ENCODE results near the gene DDX18. TPM values are rescaled to one million over a fixed set of nuclear protein-coding genes. Genes with fewer than 3 reads are reported as not detected.
A peak's percentile ranks its signal among the peaks of the same experiment; 100 is the strongest.

The DDX18 gene
- total RNA-seq = 10 to 100 TPM; 46.1 to 63.7 (median 50.8) TPM

GRCh38 chr2:117814417-117815264 lies at the start of gene DDX18:
TSS of gene DDX18 (plus strand) at chr2:117814691. CDS start at chr2:117814778, 87 bp downstream.
- peak; percentile 94 to 95 for DNase-seq (ENCODE audit: low spot score in 2 of 2)
- Histone ChIP-seq H3K27me3 (no peaks in the 10 kb centered on the region), H3K27ac (peak within 1 kb of the TSS; percentile 89 to 90), H3K4me3 (peak within 1 kb of the TSS; percentile 72 to 96 (median 87)), H3K36me3 (no peaks in the 10 kb centered on the region), H3K9me3 (no peaks in the 10 kb centered on the region), H3K4me1 (peaks cover 0 to 13% of the 10 kb centered on the region in 2 donors)
- TF ChIP-seq POLR2A (IDR thresholded peaks at IDR 0.05) (no peak), POLR2AphosphoS5 (IDR thresholded peaks at IDR 0.05) (peak; percentile 78 to 88 (median 81)), CTCF (IDR thresholded peaks at IDR 0.05) (peak; percentile 91 to 99 (median 98))
- intact Hi-C loops (cut with DNase I; ENCODE audit: low total_unique reads) = loop anchor here (10.0 kb wide), 1 partner anchor 290 kb away; no protein-coding TSS in a partner anchor

- intact Hi-C loops (cut with DNase I; ENCODE audit: low total_unique reads) = no loop called here
- TF ChIP-seq CTCF (IDR thresholded peaks at IDR 0.05) (no peak), POLR2AphosphoS5 (IDR thresholded peaks at IDR 0.05) (no peak), POLR2A (IDR thresholded peaks at IDR 0.05) (no peak)
- H3K36me3 ChIP-seq = no peaks in the 10 kb centered on the region
- no peaks in the 10 kb centered on the region for H3K27me3 ChIP-seq
- H3K4me1 ChIP-seq = no peaks in the 10 kb centered on the region
- DNase-seq (ENCODE audit: low spot score in 2 of 2) = no peak
- H3K9me3 ChIP-seq = no peaks in the 10 kb centered on the region
- H3K4me3 ChIP-seq = no peak overlapping the region
- H3K27ac ChIP-seq = no peak overlapping the region
Observed at GRCh38 chr2:117770730-117771129, 43.8 kb upstream of the DDX18 start.

GRCh38 chr2:117771969-117772630 lies 42.4 kb upstream of the DDX18 start:
- DNase-seq (ENCODE audit: low spot score in 2 of 2) = no peak
- Histone ChIP-seq H3K27me3 (no peaks in the 10 kb centered on the region), H3K9me3 (no peaks in the 10 kb centered on the region), H3K4me3 (no peak overlapping the region), H3K36me3 (no peaks in the 10 kb centered on the region), H3K4me1 (no peaks in the 10 kb centered on the region), H3K27ac (no peak overlapping the region)
- intact Hi-C loops (cut with DNase I; ENCODE audit: low total_unique reads) = no loop called here
- TF ChIP-seq POLR2AphosphoS5 (IDR thresholded peaks at IDR 0.05) (no peak), POLR2A (IDR thresholded peaks at IDR 0.05) (no peak), CTCF (IDR thresholded peaks at IDR 0.05) (peak in 1 of 3 donors; percentile 15)

GRCh38 chr2:117774716-117775115 lies 39.8 kb upstream of the DDX18 start:
- no peak for DNase-seq (ENCODE audit: low spot score in 2 of 2)
- Histone ChIP-seq H3K4me1 (no peaks in the 10 kb centered on the region), H3K27me3 (no peaks in the 10 kb centered on the region), H3K4me3 (no peak overlapping the region), H3K27ac (no peak overlapping the region), H3K9me3 (no peaks in the 10 kb centered on the region), H3K36me3 (no peaks in the 10 kb centered on the region)
- intact Hi-C loops (cut with DNase I; ENCODE audit: low total_unique reads) = no loop called here
- TF ChIP-seq POLR2A (IDR thresholded peaks at IDR 0.05) = no peak
- no peak for TF ChIP-seq POLR2AphosphoS5 (IDR thresholded peaks at IDR 0.05)
- no peak for TF ChIP-seq CTCF (IDR thresholded peaks at IDR 0.05)

All from breast epithelium (tissue), 4 donors.